HG03457 (cell line): ENCODE data around the gene CAMK2A.
"Not testable (repeated sequence)": the region's sequence is repeated elsewhere in the genome, so short reads cannot be mapped to it uniquely, and the experiment has no call there.

Source experiments
- ATAC-seq: cut with Tn5 transposase; IDR thresholded peaks from one replicate; pipeline ENCODE4 v1.9.1; 2021; ENCODE audit warnings: moderate number of reproducible peaks; ENCODE audit not compliant: unreplicated experiment

The CAMK2A gene

DNA sequence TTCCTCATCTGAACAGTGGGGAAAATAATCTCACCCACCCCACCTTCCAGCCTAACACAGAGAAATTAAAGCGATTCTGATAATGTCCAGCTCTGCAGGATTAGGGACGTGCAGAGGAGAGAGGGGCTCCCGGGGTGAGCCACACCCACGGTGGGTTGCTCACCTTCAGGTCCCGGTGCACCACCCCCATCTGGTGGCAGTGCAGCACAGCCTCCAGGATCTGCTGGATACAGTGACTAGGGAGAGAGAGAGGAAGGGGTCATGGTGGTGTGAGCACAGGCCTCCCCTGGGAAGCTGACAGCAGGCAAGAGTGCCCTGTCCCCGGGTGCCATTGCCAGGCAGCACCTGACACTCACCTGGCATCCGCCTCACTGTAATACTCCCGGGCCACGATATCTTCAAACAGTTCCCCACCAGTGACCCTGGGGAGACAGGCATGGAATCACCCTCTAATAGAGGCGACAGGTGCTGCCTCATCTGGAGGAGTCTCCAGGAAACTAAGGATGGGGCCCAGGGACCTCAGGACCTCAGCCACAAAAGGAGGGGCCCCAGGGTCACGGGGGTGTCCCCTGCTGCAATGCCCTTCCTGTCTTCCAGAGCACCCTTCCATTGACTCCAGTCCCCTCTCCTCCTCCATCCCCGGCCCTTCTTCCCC is 33.0 kb downstream of the CAMK2A start:
- no peak for ATAC-seq

DNA sequence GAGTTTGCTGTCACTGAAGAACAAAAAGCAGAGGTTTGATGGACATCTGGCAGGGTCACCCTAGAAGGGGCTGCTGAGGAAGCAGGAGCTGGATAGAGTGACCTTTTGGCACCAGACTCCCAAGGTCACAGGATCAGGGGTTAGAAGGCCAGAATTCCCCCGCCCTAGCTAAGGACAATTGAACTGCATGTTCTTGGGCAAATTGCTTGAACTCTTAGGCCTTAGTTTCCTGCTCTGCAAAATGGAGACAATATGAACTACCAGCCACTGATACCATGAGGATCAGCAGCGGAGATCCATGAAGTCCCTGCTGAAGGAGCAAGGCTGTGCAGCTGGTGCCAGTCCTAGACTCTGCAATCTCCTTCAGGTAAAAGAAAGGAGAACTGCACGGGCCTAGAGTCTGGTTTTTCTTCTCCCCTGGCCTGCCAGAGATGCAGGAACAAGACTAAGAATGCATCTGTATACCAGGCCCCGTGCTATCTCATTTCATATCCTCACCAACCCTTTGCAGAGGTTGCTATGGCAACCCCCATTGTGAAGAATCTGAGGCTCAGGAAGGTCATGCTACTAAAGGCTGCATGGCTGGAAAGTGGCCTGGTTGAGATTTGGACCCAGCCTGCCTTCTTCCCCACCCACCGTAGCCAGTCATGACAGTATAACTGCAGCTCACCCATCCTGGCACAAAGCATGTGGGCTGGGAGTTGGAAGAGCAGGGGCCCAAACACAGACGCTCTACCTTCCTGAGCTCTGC is 33.7 kb downstream of the CAMK2A start:
- no peak for ATAC-seq

DNA sequence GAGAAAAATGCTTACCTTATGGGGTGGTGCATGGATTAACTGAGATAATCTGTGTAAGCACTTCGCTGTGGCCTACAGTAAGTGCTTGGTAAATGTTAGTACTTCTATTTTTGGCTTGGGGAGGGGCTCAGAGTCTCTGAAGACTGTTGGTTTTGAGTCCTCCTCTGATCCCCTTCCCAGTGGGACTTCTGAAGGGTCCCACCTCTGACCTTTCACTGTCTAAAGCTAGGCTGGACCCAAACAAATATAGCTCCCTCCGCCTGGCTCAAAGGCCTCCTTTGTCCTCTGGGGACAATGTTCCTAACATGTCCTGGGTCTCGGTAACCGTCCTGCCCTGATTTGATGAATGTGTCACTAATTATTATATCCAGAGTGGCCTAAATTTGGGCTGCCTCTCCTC is 34.8 kb downstream of the CAMK2A start:
- no peak for ATAC-seq

DNA sequence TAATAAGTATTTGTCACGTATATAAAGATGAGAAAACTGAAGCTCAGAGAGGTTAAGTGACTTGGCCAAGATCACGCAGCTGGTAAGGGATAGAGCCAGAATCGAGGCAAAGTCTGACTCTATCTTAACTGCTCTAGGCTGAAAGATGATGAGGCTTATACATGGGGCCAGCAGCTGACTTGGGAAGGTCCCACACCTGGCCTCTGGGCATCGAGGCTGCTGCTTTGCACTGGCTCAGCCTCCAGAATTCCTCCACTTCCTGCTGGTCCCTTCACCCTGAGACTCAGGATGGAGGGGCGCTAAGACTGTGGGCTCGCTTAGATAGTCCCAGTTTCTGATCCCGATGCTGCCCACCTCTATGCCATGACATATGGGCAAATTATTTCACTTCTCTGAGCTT is 35.2 kb downstream of the CAMK2A start:
- no peak for ATAC-seq

DNA sequence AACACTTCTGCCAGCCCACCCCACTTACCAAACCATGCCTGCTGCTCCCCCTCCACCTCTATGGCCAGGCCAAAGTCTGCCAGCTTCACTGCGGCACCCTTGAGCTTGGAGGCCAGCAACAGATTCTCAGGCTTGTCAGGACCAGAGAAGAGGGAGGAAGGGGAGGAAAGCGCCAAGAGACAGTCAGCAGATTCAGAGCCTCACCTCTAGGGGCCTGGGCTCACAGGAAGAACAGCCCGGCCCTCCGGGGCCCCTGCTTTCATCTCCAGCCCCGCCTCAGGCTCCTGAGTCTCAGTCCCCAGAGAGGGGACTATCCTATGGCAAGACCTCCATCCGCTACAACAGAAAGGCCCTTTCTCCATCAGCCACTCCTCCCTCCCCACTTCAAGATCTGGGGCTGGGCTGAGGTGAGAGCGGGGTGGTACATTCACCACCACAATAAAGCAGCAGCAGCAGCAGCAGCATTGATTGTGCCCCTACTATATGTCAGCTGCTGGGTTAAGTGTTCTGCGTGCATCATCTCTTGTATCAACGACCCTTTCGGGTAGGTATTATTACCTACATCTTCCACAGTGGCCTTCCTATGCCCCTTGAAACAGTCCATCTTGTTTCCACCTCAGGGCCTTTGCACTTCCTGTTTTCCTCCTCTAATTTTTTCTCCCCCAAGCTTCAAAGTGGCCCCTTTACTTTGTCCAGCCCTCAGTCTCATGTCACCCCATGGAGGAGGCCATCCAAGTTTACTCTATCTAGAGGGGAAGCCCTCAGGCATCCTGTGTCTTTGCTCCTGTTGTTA is 36.0 kb downstream of the CAMK2A start:
- no peak for ATAC-seq

DNA sequence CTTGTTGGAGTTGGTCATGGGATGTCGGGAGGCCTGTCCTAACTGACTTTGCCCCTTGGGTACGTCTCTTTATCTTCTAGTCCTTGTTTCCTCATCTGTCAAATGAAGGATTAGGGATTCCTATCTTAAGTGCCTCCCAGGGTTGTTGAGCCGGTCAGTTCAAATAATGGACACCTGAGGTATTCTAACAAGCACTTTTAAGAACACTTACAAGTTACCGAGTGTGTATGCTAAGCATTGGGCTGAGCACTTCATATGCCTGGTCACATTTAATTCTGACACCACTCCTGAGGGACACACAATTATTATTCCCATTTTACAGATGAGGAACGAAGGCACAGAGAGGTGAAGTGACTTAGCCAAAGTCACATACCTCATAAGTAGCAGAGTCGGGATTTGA is 37.1 kb downstream of the CAMK2A start:
- ATAC-seq: no peak

DNA sequence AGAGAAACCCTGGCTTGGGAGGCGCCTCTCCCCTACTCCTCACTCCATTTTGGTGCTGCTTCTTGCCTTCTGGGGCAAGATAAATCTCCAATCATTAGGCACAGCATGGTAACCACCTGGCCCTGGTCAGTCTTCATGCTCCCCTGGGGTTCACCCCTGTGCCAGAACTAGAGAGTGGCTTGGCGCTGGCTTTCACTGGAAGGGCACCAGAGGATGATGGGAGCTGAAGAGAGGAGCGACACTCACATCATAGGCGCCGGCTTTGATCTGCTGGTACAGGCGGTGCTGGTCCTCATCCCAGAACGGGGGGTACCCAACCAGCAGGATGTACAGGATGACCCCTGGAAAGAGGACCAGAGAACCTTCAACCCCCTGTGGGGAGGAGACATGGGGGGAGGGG is 38.1 kb downstream of the CAMK2A start:
- no peak for ATAC-seq

DNA sequence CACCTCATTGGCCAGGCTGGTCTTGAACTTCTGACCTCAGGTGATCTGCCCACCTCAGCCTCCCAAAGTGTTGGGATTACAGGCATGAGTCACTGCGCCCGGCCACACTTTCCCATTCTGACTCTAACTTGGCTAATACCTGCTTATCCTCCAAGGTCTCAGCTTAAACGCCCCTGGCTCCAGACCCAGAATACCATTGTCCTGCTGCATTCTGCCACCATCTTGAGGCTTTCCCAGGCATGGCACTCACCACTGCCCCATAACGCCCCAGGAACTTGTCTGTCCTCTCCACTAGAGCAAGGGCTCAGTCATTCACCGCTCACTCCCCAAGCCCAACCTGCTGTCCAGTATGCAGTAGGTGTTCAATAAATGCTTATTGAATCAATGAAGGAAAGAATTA is 39.8 kb downstream of the CAMK2A start:
- no peak for ATAC-seq

DNA sequence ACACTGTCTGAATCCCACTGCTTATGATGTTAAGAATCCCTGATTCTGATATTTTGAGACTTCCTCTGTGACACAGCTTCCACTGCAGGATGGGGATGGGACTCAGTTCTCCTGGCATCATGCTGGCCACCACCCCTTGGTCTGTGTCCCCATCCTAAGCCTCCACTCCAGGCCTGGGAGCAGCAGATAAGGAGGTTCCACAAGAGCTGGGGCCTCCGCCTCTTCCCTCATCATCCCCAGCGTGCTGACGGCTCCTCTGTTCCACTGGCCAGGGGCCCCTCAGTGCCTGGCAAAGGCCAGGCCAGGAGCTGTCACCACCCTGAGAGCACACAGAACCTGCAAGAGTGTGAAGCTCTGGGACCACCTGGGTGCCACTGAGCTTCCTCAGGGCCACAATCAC is 40.6 kb downstream of the CAMK2A start:
- ATAC-seq: no peak

DNA sequence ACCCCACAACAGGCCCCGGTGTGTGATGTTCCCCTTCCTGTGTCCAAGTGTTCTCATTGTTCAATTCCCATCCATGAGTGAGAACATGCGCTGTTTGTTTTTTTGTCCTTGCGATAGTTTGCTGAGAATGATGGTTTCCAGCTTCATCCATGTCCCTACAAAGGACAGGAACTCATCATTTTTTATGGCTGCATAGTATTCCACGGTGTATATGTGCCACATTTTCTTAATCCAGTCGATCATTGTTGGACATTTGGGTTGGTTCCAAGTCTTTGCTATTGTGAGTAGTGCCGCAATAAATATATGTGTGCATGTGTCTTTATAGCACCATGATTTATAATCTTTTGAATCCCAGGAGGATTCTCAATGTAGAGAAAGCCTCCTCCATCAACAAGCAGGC is 41.1 kb downstream of the CAMK2A start:
- ATAC-seq: not testable (repeated sequence)

DNA sequence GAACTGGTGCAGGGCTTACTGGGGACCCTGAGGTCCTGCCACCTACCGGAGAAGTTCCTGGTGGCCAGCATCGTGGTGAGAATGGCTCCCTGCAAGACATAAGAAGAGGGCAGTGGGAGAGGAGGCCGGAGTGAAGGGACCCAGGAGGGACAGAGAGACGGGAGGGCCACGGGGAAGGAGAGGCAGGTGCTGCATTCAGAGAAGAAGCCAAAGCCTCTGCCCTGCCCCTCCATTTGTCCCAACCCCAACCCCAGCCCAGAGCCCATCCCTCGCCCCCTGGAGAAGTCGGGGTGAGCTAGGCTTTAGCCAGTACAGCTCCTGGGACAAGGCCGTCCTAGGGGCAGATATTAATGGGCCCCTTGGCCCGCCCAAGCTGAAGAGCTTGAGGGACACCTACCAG is 41.8 kb downstream of the CAMK2A start:
- no peak for ATAC-seq

DNA sequence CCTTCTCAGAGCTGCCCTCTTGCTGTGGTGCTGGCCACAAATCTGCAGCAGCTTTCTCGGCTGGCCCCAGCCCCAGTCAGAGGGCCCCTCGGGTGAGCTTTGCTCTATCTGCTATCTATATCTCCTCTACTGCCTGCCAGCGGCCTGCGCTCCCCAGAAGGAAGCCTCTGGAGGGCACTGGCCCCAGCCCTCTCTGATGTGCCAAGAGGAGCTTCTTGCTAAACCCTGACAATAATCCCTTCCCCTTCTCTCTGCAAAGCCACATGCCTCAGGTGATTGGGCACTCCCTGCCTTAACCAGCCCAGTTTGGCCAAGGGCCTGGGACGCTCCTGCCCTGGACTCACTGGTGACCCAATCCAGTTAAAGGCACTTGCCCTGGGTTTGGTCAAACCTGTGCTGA is 42.7 kb downstream of the CAMK2A start:
- ATAC-seq: no peak

DNA sequence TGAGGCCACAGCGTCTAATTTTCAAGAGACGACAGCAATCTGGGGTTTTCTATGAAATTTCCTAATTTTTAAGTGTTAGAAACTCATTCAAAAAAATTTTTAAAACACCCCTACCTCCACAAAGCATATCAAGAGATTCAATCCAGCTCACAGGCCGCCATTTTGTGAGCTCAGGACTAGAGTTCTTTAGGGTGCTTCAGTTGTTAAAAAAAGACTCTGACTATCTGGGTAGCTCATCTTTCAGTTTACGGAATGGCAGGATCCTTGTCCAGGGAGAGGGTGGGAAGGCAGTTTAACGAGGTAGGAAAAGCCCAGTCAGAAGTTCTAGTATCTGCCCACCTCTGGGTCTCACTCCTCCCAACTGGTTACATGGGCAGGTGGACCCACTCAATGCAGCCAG is 43.1 kb downstream of the CAMK2A start:
- ATAC-seq: no peak

DNA sequence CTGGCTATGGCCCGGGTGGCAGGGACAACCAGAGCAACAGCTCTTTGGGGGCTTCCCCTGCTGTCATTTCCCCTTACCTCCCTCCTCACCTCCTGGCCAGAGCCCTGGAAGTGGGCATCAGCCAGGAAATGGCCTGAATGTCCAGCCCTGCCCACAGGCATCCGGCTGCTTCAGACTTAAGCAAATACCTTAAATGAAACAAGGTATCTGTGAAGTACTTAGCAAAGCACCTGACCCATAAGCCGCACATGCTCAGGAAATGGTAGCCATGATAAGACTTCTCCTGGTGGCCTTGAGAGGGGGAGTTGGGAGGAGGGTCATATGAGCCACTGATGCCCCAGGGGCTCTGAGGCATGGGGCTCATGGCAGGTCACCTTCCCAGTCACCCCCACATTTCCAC is 43.8 kb downstream of the CAMK2A start:
- no peak for ATAC-seq

DNA sequence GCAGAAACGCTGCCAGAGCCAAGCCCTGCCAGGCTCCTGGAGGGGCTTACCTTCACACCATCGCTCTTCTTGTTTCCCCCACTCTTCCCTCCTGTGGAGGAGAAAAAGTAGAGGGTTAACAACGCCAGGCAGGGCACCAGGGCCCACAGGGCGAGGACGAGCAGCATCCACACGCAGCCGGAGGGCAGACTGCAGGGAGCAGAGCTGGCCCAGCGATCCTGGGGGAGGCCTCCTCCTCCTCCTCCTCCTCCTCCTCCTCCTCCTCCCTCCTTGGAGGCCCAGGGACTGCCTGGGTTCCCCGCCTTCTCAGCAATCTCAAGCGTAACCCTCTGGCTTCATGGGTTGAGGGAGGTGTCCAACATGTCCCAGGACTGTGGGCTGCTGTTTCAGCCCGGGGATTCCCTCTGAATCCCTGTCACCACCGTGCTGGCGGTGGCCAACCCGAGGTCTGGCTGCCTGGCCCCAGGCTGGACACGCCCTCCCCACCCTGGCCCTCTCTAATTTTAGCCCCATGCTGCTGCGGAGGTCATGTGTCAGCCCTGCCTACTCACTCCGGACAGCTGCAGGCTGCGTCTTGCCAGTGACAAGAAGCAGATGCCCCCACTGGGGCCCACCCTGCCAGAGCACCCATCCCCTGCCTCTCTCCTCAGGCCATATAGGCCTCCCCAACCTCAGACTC is 44.3 kb downstream of the CAMK2A start:
- no peak for ATAC-seq

DNA sequence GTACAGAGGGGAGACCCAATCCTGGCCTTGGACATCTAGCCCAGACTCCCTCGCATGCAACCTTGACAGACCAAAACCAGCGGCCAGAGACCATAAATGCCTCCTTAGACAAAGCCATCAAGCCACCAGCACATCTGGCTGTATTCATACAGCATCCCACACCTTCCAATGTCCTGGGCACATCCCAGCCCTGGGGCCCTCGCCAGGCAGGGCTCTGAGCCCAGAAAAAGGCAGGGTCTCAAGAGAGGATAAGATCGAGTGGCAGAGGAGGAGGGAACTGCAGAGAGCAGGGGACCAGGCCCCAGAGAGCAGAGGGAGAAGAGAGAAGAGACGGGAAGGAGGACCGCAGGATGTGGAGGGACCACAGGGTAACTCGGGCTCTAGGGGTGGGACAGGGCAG is 45.4 kb downstream of the CAMK2A start:
- ATAC-seq: no peak

DNA sequence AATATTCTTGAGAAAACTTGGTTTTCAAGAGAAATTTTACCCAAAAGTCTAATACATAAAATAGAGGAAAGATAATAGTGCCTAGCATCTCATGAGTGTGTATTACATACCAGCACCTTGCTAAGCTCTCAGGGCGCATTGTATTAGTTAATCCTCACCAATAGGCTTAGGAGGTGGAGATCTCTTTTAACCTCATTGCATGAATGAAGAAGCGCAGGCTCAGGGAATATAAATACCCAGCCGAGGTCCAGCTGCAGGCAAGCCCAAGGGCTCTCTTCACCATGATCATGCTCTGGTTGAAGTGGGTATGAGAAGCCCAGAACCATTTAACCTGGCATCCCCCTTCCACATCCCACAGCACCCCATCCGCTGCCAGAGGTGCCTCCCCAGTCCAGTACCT is 46.0 kb downstream of the CAMK2A start:
- ATAC-seq: no peak

DNA sequence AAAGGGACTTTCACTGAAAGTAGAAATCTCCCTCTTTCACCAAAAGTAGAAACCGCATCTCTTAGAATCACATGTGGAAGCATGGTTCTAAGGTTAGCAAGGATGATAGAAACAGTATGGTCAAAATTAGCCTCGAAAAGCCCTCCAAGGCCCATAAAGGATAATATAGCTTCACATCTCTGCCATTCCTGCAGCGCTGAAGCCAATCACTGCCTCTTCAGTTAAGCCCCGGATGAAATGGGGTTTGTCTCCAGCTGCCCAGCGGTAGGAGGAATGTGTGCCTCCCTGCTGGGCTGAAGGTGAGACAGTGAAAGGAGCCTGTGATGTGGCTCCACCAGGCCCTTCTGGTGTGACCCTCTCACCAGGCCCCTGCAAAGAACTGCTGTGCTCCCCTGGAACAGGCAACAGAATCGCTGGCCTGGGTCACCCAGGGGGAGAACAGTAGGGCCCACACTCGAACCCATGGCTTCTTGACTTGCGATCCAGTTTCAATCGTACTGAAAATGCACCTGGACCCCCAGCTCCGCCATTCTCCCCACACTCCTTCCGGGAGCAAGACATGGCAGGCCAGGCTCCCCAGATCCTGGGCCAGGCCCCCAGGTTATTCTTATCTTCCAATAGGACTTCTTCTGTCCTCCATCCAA is 47.2 kb downstream of the CAMK2A start:
- ATAC-seq: no peak

DNA sequence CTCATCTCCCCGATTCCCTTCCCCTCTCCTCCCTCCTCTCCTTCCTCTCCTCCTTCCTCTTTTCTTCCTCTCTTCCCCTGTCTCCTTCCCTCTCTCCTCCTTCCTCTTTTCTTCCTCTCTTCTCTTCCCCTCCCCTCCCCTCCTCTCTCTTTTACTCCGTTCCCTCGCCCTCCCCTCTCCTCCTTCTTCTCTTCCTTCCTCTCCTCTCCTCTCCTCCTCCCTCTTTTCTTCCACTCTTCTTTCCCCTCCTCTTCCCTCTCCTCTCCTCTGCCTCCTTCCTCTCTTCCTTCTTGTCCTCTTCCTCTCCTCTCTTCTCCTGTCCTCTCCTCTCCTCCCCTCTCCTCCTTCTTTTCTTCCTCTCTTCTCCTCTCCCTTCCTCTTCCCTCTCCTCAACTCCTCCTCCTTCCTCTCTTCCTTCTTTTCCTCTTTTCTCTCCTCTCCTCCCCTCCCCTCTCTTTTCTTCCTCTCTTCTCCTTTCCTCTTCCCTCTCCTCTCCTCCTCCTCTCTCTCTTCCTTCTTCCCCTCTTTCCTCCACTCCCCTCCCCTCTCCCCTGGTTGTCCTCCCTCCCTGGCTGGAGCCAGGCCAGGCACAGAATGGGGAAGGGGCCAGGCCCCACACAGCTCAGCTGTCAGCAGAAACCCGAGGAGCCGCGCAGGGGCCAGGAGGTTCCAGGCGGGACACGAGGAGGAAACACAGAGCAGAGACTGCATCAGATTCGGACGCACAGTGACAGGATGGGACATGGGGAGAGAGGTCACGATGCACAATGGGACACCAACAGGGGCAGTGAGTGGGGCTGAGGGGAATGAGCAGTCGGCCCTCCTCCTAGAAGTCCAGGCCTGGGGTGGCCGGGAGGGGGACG is 48.0 kb downstream of the CAMK2A start:
- no peak for ATAC-seq

DNA sequence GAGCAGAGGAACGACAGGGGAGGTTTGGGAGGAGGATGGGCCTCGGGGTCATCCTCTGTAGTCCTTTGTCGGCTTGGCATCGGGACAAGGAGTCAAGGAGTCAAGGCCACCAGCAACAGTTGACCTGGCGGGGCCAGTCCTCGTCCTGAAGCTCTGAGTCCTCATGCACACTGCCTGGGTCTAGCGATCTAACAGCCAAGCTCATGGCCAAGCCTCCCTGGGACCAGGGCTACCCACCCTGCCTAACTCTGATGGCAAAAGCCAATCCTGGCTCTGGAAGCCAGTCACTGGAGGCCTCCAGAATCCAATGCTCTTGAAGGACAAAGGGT is 49.8 kb downstream of the CAMK2A start:
- no peak for ATAC-seq
